ENCODE results near the gene STT3B.

GRCh38 chr3:31491660-31492059 lies 41.1 kb upstream of the STT3B start:
- TF ChIP-seq TAF1 (IDR thresholded peaks at IDR 0.05; ENCODE audit: borderline replicate concordance, insufficient read depth, low read length) (no peak), POLR2AphosphoS5 (IDR thresholded peaks at IDR 0.05; ENCODE audit: low read depth, low read length) (no peak), SIN3A (IDR thresholded peaks at IDR 0.05; ENCODE audit: borderline replicate concordance, insufficient read depth, low read length) (no peak), FOXP2 (optimal IDR thresholded peaks at IDR 0.05; ENCODE audit: borderline replicate concordance, extremely low read depth, extremely low read length, insufficient read depth) (no peak)
- TF ChIP-seq, protein P1, sequence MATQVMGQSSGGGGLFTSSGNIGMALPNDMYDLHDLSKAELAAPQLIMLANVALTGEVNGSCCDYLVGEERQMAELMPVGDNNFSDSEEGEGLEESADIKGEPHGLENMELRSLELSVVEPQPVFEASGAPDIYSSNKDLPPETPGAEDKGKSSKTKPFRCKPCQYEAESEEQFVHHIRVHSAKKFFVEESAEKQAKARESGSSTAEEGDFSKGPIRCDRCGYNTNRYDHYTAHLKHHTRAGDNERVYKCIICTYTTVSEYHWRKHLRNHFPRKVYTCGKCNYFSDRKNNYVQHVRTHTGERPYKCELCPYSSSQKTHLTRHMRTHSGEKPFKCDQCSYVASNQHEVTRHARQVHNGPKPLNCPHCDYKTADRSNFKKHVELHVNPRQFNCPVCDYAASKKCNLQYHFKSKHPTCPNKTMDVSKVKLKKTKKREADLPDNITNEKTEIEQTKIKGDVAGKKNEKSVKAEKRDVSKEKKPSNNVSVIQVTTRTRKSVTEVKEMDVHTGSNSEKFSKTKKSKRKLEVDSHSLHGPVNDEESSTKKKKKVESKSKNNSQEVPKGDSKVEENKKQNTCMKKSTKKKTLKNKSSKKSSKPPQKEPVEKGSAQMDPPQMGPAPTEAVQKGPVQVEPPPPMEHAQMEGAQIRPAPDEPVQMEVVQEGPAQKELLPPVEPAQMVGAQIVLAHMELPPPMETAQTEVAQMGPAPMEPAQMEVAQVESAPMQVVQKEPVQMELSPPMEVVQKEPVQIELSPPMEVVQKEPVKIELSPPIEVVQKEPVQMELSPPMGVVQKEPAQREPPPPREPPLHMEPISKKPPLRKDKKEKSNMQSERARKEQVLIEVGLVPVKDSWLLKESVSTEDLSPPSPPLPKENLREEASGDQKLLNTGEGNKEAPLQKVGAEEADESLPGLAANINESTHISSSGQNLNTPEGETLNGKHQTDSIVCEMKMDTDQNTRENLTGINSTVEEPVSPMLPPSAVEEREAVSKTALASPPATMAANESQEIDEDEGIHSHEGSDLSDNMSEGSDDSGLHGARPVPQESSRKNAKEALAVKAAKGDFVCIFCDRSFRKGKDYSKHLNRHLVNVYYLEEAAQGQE (IDR thresholded peaks at IDR 0.05; ENCODE audit: insufficient read depth in 1 of 2, low read depth in 2 of 2, low read length in 2 of 2): no peak

Measured in PFSK-1 (cell line).